Measurements from ENCODE around the gene SH3PXD2A.

The SH3PXD2A gene

DNA sequence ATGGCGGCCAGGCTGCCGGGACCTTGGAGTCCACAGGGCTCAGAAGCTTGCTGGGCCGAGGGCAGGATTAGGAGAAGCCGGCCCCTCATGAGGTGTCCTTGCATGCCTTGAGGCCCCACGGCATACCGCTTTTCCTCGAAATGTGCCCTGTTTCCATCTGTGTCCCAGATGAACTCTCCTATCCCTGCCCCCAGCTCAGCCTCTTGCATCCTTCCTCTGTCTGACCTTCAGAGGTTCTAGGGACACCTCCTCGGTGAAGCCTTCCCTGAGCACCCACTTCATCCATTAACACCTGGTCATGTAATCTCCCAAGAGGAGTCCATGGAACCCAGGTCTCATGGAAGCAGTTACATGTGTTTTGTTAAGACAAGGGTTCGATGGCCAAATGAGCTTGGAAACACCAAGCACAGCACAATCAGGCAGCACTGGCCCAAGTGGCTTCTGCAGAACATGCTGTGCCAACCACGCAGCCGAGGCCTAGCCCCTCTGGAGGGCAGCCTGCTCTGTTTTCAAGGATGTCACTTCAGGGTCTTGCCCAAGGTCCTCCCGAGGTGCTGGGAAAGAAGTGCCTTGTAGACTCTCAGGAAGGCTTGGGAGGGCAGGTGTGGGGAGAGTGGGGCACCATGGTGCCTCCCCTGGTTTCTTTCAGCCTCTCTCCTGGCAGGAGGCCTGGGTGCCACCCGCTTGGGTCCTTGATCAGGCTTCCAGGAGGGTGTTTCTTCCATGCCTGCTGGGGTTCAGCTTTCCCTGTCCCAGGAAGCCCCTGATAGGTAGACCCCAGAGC lies 237.6 kb downstream of the SH3PXD2A start:
- H3K4me3 ChIP-seq (ENCODE audit: low read depth, low read length), result no peak overlapping the region
- DNase-seq (ENCODE audit: low read depth, low spot score), result no peak
- in situ Hi-C loops (cut with HindIII; ENCODE audit: low sequenced_read_pairs), result no loop called here
- no peak for TF ChIP-seq CTCF (IDR thresholded peaks at IDR 0.05; ENCODE audit: low read depth, low read length)

DNA sequence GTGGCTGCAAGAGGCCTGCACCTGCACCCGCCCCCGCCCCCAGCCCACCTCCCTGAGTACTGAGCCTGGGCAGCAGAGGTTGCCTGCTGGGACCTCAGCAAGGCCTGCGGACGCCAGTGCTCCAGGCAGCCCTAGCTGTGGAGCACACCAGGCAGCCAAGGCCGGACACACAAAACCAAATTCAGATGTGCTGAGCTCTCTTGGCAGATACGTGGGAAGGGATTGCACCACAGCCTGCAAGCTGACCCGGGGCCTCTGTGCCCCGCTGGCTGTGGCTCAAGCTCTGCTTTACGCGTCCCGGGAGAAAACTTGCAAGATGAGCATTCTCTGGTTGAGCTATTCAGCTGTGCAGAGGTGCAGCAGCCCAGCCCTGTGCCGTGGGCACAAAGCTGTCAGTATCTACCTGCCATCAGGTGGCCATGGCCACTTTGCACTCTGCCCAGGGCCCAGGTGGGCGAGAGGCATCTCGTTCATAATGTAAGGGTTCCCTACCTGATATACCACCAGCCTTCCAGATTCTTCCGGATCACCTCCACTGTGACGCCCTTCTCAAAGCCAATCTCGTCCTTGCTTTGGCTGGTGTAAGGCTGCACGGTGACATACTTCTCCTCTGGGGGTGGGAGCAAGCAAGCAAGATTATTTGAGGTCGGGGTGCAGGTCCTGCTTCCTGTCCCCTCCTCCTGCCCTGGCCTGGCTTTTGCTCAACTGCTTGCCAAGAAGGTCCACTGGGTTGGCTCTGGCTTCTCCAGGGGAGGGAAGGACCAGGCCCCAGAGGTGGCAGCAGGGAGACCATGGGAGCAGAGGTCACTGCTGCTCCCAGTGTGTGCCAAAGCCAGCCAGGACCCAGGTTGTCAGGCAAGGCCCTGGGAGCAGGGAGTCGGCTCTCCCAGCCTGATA lies 238.4 kb downstream of the SH3PXD2A start:
- no peak for TF ChIP-seq CTCF (IDR thresholded peaks at IDR 0.05; ENCODE audit: low read depth, low read length)
- DNase-seq (ENCODE audit: low read depth, low spot score), result no peak
- in situ Hi-C loops (cut with HindIII; ENCODE audit: low sequenced_read_pairs), result no loop called here
- no peak overlapping the region for H3K4me3 ChIP-seq (ENCODE audit: low read depth, low read length)

- DNase-seq (ENCODE audit: low read depth, low spot score), result no peak
- no peak for TF ChIP-seq CTCF (IDR thresholded peaks at IDR 0.05; ENCODE audit: low read depth, low read length)
- in situ Hi-C loops (cut with HindIII; ENCODE audit: low sequenced_read_pairs), result no loop called here
- H3K4me3 ChIP-seq (ENCODE audit: low read depth, low read length), result no peak overlapping the region
Observed at GRCh38 chr10:103614306-103615158, 240.8 kb downstream of the SH3PXD2A start.

DNA sequence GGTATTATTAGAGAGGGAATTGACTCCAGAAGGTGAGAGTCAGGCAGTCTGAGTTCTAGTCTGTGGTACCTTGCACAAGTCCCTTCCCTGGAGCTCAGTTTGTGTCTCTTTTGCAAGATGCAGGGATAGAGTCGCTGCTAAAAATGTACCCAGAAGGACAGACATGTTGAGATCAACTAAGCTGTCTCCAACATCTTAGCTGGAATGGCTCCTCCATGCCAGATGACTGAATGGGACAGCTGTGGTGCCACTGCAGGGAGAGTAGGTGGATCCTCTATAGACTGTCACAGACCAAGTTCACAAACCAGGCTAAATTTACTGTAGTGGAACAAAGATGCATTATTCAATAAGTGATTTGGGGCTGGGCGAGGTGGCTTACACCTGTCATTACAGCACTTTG lies 241.8 kb downstream of the SH3PXD2A start:
- no peak for TF ChIP-seq CTCF (IDR thresholded peaks at IDR 0.05; ENCODE audit: low read depth, low read length)
- no peak for DNase-seq (ENCODE audit: low read depth, low spot score)
- no peak overlapping the region for H3K4me3 ChIP-seq (ENCODE audit: low read depth, low read length)
- in situ Hi-C loops (cut with HindIII; ENCODE audit: low sequenced_read_pairs), result no loop called here

GRCh38 chr10:103612462-103613365 lies 242.7 kb downstream of the SH3PXD2A start:
- peak; percentile 53 for DNase-seq (ENCODE audit: low read depth, low spot score)
- H3K4me3 ChIP-seq (ENCODE audit: low read depth, low read length), result no peak overlapping the region
- TF ChIP-seq CTCF (IDR thresholded peaks at IDR 0.05; ENCODE audit: low read depth, low read length), result no peak
- in situ Hi-C loops (cut with HindIII; ENCODE audit: low sequenced_read_pairs), result no loop called here
